Bronchial epithelial cell (primary cell): ENCODE measurements around the gene SZT2. TPM values are rescaled to one million over a fixed set of nuclear protein-coding genes. Genes with fewer than 3 reads are reported as not detected.
"Not testable (repeated sequence)": the region's sequence is repeated elsewhere in the genome, so short reads cannot be mapped to it uniquely, and the experiment has no call there.

Experiments used
- DNase-seq: peaks from one replicate; pipeline ENCODE4 v3.0.0-alpha.2; 2010; ENCODE audit warnings: low read depth
- FAIRE-seq: peaks from 2 replicates; lab custom pipeline; 2011; peaks lifted over from hg19 to GRCh38; lab: Jason Lieb, UNC
- H3K27me3 ChIP-seq: 2 replicates; pipeline ENCODE4 v1.5.1; 2011; ENCODE audit warnings: low read length; ENCODE audit not compliant: control insufficient read depth, insufficient read depth
- H3K36me3 ChIP-seq: 2 replicates; pipeline ENCODE4 v1.5.1; 2011; ENCODE audit warnings: low read length; ENCODE audit not compliant: control insufficient read depth, insufficient read depth
- H3K4me3 ChIP-seq: 2 replicates; pipeline ENCODE4 v1.5.1; 2011; ENCODE audit warnings: mild to moderate bottlenecking, low read depth, low read length, control low read depth
- CTCF ChIP-seq: IDR thresholded peaks from 2 replicates; pipeline ENCODE4 v1.5.1; 2011; ENCODE audit warnings: mild to moderate bottlenecking, moderate library complexity, low read length, control low read depth, inconsistent platforms; ENCODE audit not compliant: insufficient read depth, severe bottlenecking
- total RNA-seq: library from RNA; depleted of rRNA; stranded (reverse); fragments of >200 nt; gene quantifications from 2 replicates; pipeline ENCODE4 v1.2.1, GENCODE V29; 2014

Gene SZT2
- total RNA-seq, 1 donor from 2014 or later = 12.6 TPM

DNA sequence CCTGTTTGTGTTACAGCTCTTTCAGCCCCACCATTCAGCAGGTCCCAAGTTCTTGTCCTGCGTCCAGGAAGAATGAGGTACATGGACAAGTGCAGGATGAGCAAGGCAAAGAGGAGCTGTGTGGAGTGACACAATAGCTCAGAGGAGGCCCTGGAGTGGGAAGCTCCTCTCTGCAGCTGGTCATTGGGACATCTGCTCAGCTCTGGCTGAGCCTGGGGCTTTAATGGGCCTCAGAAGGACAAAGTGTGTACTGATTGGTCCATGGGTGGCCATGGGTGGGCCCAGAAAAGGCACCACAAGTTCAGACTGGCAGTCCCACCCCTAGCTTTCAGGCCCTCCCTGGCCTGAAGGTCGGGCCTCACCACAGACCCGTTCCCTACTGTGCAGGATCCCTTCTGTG lies 78.7 kb downstream of the SZT2 start:
- Histone ChIP-seq H3K27me3 (no peaks in the 10 kb centered on the region), H3K4me3 (no peak overlapping the region), H3K36me3 (no peaks in the 10 kb centered on the region)
- no peak for DNase-seq
- no peak for TF ChIP-seq CTCF
- no peak for FAIRE-seq

DNA sequence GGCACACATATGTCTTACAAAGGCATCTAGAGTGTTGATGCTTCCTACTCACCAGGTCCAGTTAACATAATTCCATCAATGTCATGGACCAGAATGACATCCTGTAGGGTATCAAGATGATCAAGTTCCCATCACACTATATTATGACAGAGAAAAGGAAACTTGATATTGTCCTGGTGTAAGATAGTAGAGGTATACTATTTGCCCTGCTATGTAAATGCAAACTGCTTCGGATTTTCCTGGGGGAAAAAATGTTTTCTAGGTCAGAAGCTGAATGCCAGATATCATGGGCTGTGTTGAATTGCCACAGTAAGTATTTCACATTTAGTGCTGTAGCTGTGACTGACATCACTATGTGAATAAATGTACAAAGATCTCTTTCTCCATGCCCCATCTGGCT lies 80.2 kb downstream of the SZT2 start:
- Histone ChIP-seq H3K36me3 (no peaks in the 10 kb centered on the region), H3K27me3 (no peaks in the 10 kb centered on the region), H3K4me3 (no peak overlapping the region)
- FAIRE-seq (no peak), DNase-seq (no peak)
- no peak for TF ChIP-seq CTCF

DNA sequence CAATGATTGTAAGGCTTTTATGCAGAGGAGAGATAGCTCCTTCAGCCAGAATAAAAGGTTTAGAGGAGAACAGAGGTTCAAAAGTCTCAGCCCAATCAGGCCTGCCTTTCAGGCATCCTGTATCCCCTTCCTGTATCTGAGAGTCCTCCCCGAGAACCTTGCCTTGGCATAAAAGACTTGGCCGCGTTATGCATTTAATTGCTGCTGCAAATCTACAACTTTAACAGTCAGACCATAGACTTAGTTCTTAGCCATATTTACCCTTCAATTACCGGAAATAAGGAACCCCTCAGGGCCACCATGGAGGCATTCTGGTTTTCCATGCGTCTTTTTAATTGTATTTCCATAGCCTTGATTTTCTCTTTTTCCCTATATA lies 82.4 kb downstream of the SZT2 start:
- H3K4me3 ChIP-seq = no peak overlapping the region
- DNase-seq (no peak), FAIRE-seq (no peak)
- no peaks in the 10 kb centered on the region for H3K27me3 ChIP-seq
- H3K36me3 ChIP-seq = no peaks in the 10 kb centered on the region
- no peak for TF ChIP-seq CTCF

DNA sequence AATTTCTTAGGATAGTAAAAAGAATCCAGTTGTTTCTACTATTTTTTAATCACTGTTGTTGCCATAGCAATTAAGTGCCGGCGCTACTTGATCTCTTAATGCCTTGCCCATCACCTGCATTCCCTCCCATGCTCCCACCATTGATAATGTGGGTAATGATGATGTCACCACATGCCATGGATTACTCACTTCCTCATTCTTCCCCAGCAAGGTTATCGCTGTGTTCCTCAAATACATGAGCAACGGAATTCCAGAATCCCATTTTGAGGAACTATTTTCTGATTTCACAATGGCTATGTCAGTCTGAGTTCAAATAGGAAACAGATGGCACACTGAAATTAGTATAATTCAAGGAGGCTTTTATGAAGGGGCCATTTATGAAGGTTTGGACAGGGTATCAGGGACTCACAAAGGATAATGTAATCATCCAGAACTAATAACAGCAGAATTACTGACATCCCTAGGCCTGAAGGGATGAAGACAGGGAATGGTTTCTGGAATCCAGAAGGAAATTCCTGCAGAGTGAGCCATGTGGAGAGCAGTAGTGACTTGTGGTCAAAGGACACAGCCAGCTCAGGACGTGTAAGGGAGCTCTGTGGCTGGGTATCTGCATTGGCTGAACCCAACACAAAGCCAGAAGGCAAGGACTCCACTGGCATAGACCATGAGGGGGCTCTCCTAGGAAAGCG lies 82.9 kb downstream of the SZT2 start:
- FAIRE-seq (peak; percentile 99), DNase-seq (peak; percentile 90)
- H3K27me3 ChIP-seq, H3K36me3 ChIP-seq, H3K4me3 ChIP-seq: not testable (repeated sequence)

DNA sequence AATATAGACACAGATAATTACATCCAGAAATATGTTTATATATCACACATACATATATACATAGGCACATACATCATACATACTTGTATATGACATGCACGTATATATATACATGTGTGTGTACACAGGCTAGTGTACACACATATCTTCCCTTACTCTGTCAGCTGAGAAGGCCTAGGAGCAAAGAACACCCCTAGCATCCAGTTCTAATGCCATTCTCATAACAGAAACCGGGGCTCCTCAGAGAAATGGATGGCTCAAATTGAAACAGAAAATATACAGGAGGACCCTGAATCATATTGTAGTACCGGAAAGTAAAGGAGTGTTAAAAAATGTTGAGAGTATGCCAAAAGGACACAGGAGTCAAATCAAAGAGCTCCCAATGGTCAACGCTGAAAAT lies 83.8 kb downstream of the SZT2 start:
- no peak for DNase-seq
- no peak for FAIRE-seq
- Histone ChIP-seq H3K36me3 (no peaks in the 10 kb centered on the region), H3K4me3 (no peak overlapping the region), H3K27me3 (no peaks in the 10 kb centered on the region)
- no peak for TF ChIP-seq CTCF

DNA sequence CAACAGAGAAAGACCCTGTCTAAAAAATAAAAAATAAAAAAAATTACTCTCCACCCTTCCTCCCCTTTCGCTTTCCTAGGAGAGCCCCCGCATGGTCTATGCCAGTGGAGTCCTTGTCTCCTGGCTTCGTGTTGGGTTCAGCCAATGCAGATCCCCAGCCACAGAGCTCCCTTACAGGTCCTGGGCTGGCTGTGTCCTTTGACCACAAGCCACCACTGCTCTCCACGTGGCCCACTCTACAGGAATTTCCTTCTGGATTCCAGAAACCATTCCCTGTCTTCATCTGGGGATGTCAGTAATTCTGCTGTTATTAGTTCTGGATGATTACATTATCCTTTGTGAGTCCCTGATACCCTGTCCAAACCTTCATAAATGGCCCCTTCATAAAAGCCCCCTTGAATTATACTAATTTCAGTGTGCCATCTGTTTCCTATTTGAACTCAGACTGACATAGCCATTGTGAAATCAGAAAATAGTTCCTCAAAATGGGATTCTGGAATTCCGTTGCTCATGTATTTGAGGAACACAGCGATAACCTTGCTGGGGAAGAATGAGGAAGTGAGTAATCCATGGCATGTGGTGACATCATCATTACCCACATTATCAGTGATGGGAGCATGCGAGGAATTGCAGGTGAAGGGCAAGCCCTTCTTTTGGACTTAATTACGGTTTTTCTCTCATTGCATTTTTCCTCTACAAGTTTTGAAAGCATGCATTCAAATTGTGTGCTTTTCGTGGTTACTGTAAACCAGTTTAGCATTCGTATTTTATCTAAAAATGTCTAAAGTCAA lies 86.1 kb downstream of the SZT2 start:
- DNase-seq = peak; percentile 84
- H3K4me3 ChIP-seq, H3K27me3 ChIP-seq, FAIRE-seq, H3K36me3 ChIP-seq: not testable (repeated sequence)

- no peak for FAIRE-seq
- Histone ChIP-seq H3K36me3 (no peaks in the 10 kb centered on the region), H3K27me3 (no peaks in the 10 kb centered on the region), H3K4me3 (no peak overlapping the region)
- no peak for TF ChIP-seq CTCF
- peak; percentile 79 for DNase-seq
Measured at GRCh38 chr1:43477716-43478115, 88.0 kb downstream of the SZT2 start.
